ENCODE measurements around the gene KANK2. TPM values are rescaled to one million over a fixed set of nuclear protein-coding genes. Genes with fewer than 3 reads are reported as not detected.

Gene KANK2
- total and polyA plus RNA-seq, 2 of the 8 experiments (the other 6 are each of a cell fraction or from before 2014, with no cell fraction given): 25.2 to 42.3 TPM

DNA sequence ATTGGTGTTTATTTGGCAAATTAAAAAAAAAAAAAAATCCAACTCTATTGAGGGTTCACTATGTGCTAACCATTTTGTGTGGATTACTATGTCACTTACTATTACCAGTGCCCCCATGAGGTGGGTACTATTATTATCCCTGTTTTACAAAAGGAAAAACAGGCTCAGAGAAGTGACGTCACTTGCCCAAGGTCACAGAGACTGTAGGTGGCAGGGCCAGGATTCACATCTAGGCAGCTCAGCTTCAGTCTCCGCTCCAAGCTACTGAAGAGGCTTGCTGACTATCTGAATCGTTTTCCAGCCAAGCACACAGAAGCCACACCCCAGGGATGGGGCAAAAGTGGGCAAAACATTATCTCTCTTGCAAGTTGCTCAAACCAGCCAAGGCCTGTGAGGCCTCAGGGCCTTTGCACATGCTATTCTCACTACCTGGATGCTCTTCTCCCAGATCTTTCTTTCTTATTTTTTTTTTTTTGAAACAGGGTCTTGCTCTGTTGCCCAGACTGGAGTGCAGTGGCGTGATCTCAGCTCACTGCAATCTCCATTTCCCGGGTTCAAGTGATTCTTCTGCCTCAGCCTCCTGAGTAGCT is 37.2 kb upstream of the KANK2 start:
- no peak overlapping the region for H4K8ac ChIP-seq (ENCODE audit: extremely low read depth, insufficient read depth, low read length)
- H3K27me3 ChIP-seq (replicated peaks in 1 of 4; ENCODE audit: control insufficient read depth in 3 of 4, extremely low read depth in 1 of 4, insufficient read depth in 3 of 4, low read length in 3 of 4): no peaks in the 10 kb centered on the region
- H4K5ac ChIP-seq (ENCODE audit: insufficient read length, low read depth, low read length): no peak overlapping the region
- H3K4me1 ChIP-seq (replicated peaks in 1 of 4; ENCODE audit: control insufficient read depth in 3 of 4, insufficient read depth in 4 of 4, low read length in 3 of 4): no peaks in the 10 kb centered on the region
- peaks cover 5 to 6% of the 10 kb centered on the region in 2 experiments for H4K20me1 ChIP-seq (replicated peaks in 1 of 2; ENCODE audit: control insufficient read depth in 1 of 2, insufficient read depth in 2 of 2, low read length in 2 of 2)
- FAIRE-seq: no peak
- no peak overlapping the region for H3K4me3 ChIP-seq (ENCODE audit: extremely low read depth in 1 of 4, insufficient read depth in 2 of 4, low read depth in 3 of 4, low read length in 4 of 4)
- H4K91ac ChIP-seq (replicated peaks; ENCODE audit: insufficient read length, low read length): no peak overlapping the region
- no peak overlapping the region for H3K18ac ChIP-seq (ENCODE audit: extremely low read depth, low read length)
- no peak overlapping the region for H3K27ac ChIP-seq (ENCODE audit: low read depth, low read length)
- no peak overlapping the region for H2BK20ac ChIP-seq (ENCODE audit: low read length)
- no peak overlapping the region for H3K4ac ChIP-seq (replicated peaks; ENCODE audit: insufficient read length, low read depth, low read length)
- H3K79me1 ChIP-seq (ENCODE audit: low read depth, low read length): no peaks in the 10 kb centered on the region
- H3K4me2 ChIP-seq (ENCODE audit: insufficient read depth in 1 of 2, low read depth in 2 of 2, low read length in 2 of 2): no peak overlapping the region
- H3K36me3 ChIP-seq (ENCODE audit: control insufficient read depth in 2 of 4, insufficient read depth in 4 of 4, low read length in 3 of 4): peaks cover 0 to 13% (median 10%) of the 10 kb centered on the region in 4 experiments; a peak in 5 of 8 replicates
- ChIA-PET POLR2A (ENCODE audit: partially characterized antibody) (interaction anchor here (0.6 to 0.7 kb wide), 2 partner anchors 11 to 363 kb away, joined by 3 read pairs; no protein-coding TSS in a partner anchor), CTCF (ENCODE audit: partially characterized antibody) (interaction anchor here (0.7 to 2.1 kb wide), 2 partner anchors 9 to 126 kb away, joined by 3 to 6 read pairs; no protein-coding TSS in a partner anchor)
- H3K14ac ChIP-seq (ENCODE audit: insufficient read length): no peak overlapping the region
- no peak overlapping the region for H2AFZ ChIP-seq (ENCODE audit: low read length)
- no peak overlapping the region for H3K9ac ChIP-seq (replicated peaks in 1 of 4; ENCODE audit: extremely low read depth in 1 of 4, low read depth in 3 of 4, low read length in 3 of 4)
- H2AK5ac ChIP-seq (ENCODE audit: low read depth, low read length): no peak overlapping the region
- no peak overlapping the region for H3K23ac ChIP-seq (ENCODE audit: insufficient read length)
- no peaks in the 10 kb centered on the region for H3K23me2 ChIP-seq (ENCODE audit: low read depth, low read length)
- H2BK120ac ChIP-seq (replicated peaks; ENCODE audit: low read depth, low read length): no peak overlapping the region
- WGBS, 2 experiments (ENCODE audit: extremely low coverage in 1 of 2, insufficient coverage in 1 of 2, insufficient read length in 1 of 2, insufficient replicate concordance in 2 of 2, low coverage in 1 of 2, low lambda C conversion rate in 2 of 2, missing lambda C conversion rate in 1 of 2): 90% methylated on average over 5 of the region's 5 CpGs; no CpG with 5 or more reads in 1 of the 2 experiments
- no peak overlapping the region for H2BK5ac ChIP-seq (ENCODE audit: low read depth, low read length)
- no peak for DNase-seq (ENCODE audit: low read depth in 1 of 2, low spot score in 2 of 2)
- no peak overlapping the region for H2BK12ac ChIP-seq (ENCODE audit: low read depth, low read length)
- H3K79me2 ChIP-seq (ENCODE audit: control insufficient read depth in 1 of 2, insufficient read depth in 2 of 2, low read length in 2 of 2): no peaks in the 10 kb centered on the region
- H3K9me3 ChIP-seq (ENCODE audit: insufficient read depth in 2 of 2, low read depth in 1 of 2, low read length in 1 of 2): no peaks in the 10 kb centered on the region
- H2BK15ac ChIP-seq (ENCODE audit: low read length): no peak overlapping the region
- no peak overlapping the region for H3K56ac ChIP-seq (replicated peaks; ENCODE audit: insufficient read length, low read depth, low read length)
- TF ChIP-seq SUZ12 (IDR thresholded peaks at IDR 0.05; ENCODE audit: low read length) (no peak), YY1 (IDR thresholded peaks at IDR 0.05; ENCODE audit: low read depth, low read length) (no peak), HDAC6 (IDR thresholded peaks at IDR 0.05; ENCODE audit: low read depth, low read length) (no peak), SIX5 (IDR thresholded peaks at IDR 0.05; ENCODE audit: low read depth, low read length) (no peak), NRF1 (IDR thresholded peaks at IDR 0.05; ENCODE audit: low read depth, low read length) (no peak)

Data from H1 (cell line).